Measurements from ENCODE around the gene PPP4R1.

The PPP4R1 gene

GRCh38 chr18:9604348-9604747 is 10.0 kb downstream of the PPP4R1 start:
- no peak for DNase-seq (ENCODE audit: low spot score)
- Histone ChIP-seq H2AK5ac (ENCODE audit: low read depth, low read length) (no peak overlapping the region), H3K27ac (replicated peaks; ENCODE audit: low read length) (no peak overlapping the region), H3K27me3 (ENCODE audit: control insufficient read depth in 3 of 3, insufficient read depth in 3 of 3, low read depth in 1 of 3, low read length in 3 of 3) (no peaks in the 10 kb centered on the region), H3K18ac (ENCODE audit: low read length) (no peak overlapping the region), H2BK5ac (ENCODE audit: low read length) (no peak overlapping the region), H4K8ac (ENCODE audit: low read depth, low read length) (no peak overlapping the region), H3K14ac (ENCODE audit: low read length) (no peak overlapping the region), H3K79me1 (ENCODE audit: low read depth, low read length) (no peaks in the 10 kb centered on the region), H3K9me3 (replicated peaks in 1 of 2; ENCODE audit: control insufficient read depth in 2 of 2, insufficient read depth in 1 of 2, low read depth in 1 of 2, low read length in 2 of 2) (peaks cover 4 to 40% of the 10 kb centered on the region in 2 donors), H3K4me2 (ENCODE audit: insufficient read depth, low read length, poor library complexity, severe bottlenecking) (no peak overlapping the region), H4K91ac (ENCODE audit: low read depth, low read length, poor library complexity) (no peak overlapping the region), H3K4me1 (ENCODE audit: control insufficient read depth in 2 of 2, insufficient read depth in 1 of 2, low read depth in 1 of 2, low read length in 2 of 2) (no peaks in the 10 kb centered on the region), H2BK12ac (ENCODE audit: low read length) (no peak overlapping the region), H3K36me3 (replicated peaks in 1 of 2; ENCODE audit: control insufficient read depth in 2 of 2, insufficient read depth in 2 of 2, low read length in 2 of 2) (peaks cover 0 to 60% of the 10 kb centered on the region in 2 donors), H3K23ac (ENCODE audit: low read depth, low read length, poor library complexity) (no peak overlapping the region), H2AFZ (ENCODE audit: low read length) (no peak overlapping the region), H2BK15ac (ENCODE audit: low read length) (no peak overlapping the region), H3K9ac (ENCODE audit: low read depth, low read length, poor library complexity) (no peak overlapping the region), H3K4ac (ENCODE audit: low read length) (no peak overlapping the region), H3K4me3 (ENCODE audit: low read length in 2 of 2) (no peak overlapping the region), H2BK120ac (ENCODE audit: low read depth, low read length) (no peak overlapping the region)
- WGBS, 2 donors (ENCODE audit: extremely low coverage in 2 of 2, insufficient read length in 2 of 2, insufficient replicate concordance in 1 of 2), result no CpG with 5 or more reads among the region's 2 CpGs

GRCh38 chr18:9599328-9599727 is 15.0 kb downstream of the PPP4R1 start:
- H2BK5ac ChIP-seq (ENCODE audit: low read length), result no peak overlapping the region
- no peak overlapping the region for H3K18ac ChIP-seq (ENCODE audit: low read length)
- H3K36me3 ChIP-seq (replicated peaks in 1 of 2; ENCODE audit: control insufficient read depth in 2 of 2, insufficient read depth in 2 of 2, low read length in 2 of 2), result peaks cover 1 to 54% of the 10 kb centered on the region in 2 donors
- no peak overlapping the region for H3K23ac ChIP-seq (ENCODE audit: low read depth, low read length, poor library complexity)
- no peak overlapping the region for H4K8ac ChIP-seq (ENCODE audit: low read depth, low read length)
- no peak overlapping the region for H3K14ac ChIP-seq (ENCODE audit: low read length)
- H2AK5ac ChIP-seq (ENCODE audit: low read depth, low read length), result no peak overlapping the region
- no peak overlapping the region for H2BK120ac ChIP-seq (ENCODE audit: low read depth, low read length)
- no peak overlapping the region for H2AFZ ChIP-seq (ENCODE audit: low read length)
- H3K4ac ChIP-seq (ENCODE audit: low read length), result no peak overlapping the region
- H3K9me3 ChIP-seq (replicated peaks in 1 of 2; ENCODE audit: control insufficient read depth in 2 of 2, insufficient read depth in 1 of 2, low read depth in 1 of 2, low read length in 2 of 2), result peaks cover 4 to 64% of the 10 kb centered on the region in 2 donors
- H3K4me3 ChIP-seq (ENCODE audit: low read length in 2 of 2), result no peak overlapping the region
- no peaks in the 10 kb centered on the region for H3K79me1 ChIP-seq (ENCODE audit: low read depth, low read length)
- H2BK15ac ChIP-seq (ENCODE audit: low read length), result no peak overlapping the region
- peaks cover 0 to 3% of the 10 kb centered on the region in 2 donors for H3K4me1 ChIP-seq (ENCODE audit: control insufficient read depth in 2 of 2, insufficient read depth in 1 of 2, low read depth in 1 of 2, low read length in 2 of 2)
- no peak for DNase-seq (ENCODE audit: low spot score)
- no peak overlapping the region for H3K27ac ChIP-seq (replicated peaks; ENCODE audit: low read length)
- no peak overlapping the region for H3K9ac ChIP-seq (ENCODE audit: low read depth, low read length, poor library complexity)
- H3K27me3 ChIP-seq (ENCODE audit: control insufficient read depth in 3 of 3, insufficient read depth in 3 of 3, low read depth in 1 of 3, low read length in 3 of 3), result no peaks in the 10 kb centered on the region
- H2BK12ac ChIP-seq (ENCODE audit: low read length), result no peak overlapping the region
- no peak overlapping the region for H3K4me2 ChIP-seq (ENCODE audit: insufficient read depth, low read length, poor library complexity, severe bottlenecking)
- H4K91ac ChIP-seq (ENCODE audit: low read depth, low read length, poor library complexity), result no peak overlapping the region

GRCh38 chr18:9597609-9598008 is 16.8 kb downstream of the PPP4R1 start:
- Histone ChIP-seq H4K8ac (ENCODE audit: low read depth, low read length) (no peak overlapping the region), H2BK5ac (ENCODE audit: low read length) (no peak overlapping the region), H2BK12ac (ENCODE audit: low read length) (no peak overlapping the region), H3K18ac (ENCODE audit: low read length) (no peak overlapping the region), H3K79me1 (ENCODE audit: low read depth, low read length) (no peaks in the 10 kb centered on the region), H3K4me1 (ENCODE audit: control insufficient read depth in 2 of 2, insufficient read depth in 1 of 2, low read depth in 1 of 2, low read length in 2 of 2) (peaks cover 0 to 3% of the 10 kb centered on the region in 2 donors), H2BK15ac (ENCODE audit: low read length) (no peak overlapping the region), H3K36me3 (replicated peaks in 1 of 2; ENCODE audit: control insufficient read depth in 2 of 2, insufficient read depth in 2 of 2, low read length in 2 of 2) (peaks cover 1 to 56% of the 10 kb centered on the region in 2 donors), H3K23ac (ENCODE audit: low read depth, low read length, poor library complexity) (no peak overlapping the region), H3K4me3 (ENCODE audit: low read length in 2 of 2) (no peak overlapping the region), H3K27me3 (ENCODE audit: control insufficient read depth in 3 of 3, insufficient read depth in 3 of 3, low read depth in 1 of 3, low read length in 3 of 3) (no peaks in the 10 kb centered on the region), H3K4me2 (ENCODE audit: insufficient read depth, low read length, poor library complexity, severe bottlenecking) (no peak overlapping the region), H2AFZ (ENCODE audit: low read length) (no peak overlapping the region), H3K9ac (ENCODE audit: low read depth, low read length, poor library complexity) (no peak overlapping the region), H3K27ac (replicated peaks; ENCODE audit: low read length) (no peak overlapping the region), H2BK120ac (ENCODE audit: low read depth, low read length) (no peak overlapping the region), H4K91ac (ENCODE audit: low read depth, low read length, poor library complexity) (no peak overlapping the region), H3K14ac (ENCODE audit: low read length) (no peak overlapping the region), H2AK5ac (ENCODE audit: low read depth, low read length) (no peak overlapping the region), H3K4ac (ENCODE audit: low read length) (no peak overlapping the region), H3K9me3 (replicated peaks in 1 of 2; ENCODE audit: control insufficient read depth in 2 of 2, insufficient read depth in 1 of 2, low read depth in 1 of 2, low read length in 2 of 2) (peaks cover 2 to 54% of the 10 kb centered on the region in 2 donors)
- no peak for DNase-seq (ENCODE audit: low spot score)
- no CpG with 5 or more reads among the region's 3 CpGs for WGBS, 2 donors (ENCODE audit: extremely low coverage in 2 of 2, insufficient read length in 2 of 2, insufficient replicate concordance in 1 of 2)

DNA sequence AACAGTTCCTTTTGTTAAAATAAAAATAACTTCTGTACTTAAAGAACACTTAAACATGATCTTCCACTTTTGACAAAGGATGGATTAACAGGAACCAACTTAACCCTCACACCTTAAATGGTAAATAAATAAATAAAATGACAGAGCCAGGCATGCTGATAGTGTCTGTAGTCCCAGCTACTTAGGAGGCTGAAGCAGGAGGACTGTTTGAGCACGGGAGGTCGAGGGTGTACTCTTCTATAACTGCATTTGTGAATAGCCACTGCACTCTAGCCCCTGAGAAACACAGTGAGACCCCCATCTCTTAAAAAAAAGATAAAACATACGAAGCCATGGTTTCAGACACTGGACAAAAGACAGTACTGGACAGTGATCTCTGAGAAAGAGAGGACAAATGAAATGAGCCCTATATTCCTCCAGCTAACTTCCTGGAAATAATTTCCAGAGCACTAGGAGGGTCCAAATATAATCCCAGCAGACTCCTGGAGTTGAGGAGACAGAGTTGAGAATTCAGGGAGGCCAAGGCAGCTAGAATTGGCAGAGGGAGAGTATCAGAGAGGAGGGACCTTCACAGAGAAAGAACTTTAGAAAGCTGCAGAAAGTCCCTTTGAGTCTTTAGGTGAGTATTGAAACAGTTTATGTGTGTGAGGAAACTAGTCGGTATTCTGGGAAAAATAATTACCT is 17.4 kb downstream of the PPP4R1 start:
- Histone ChIP-seq H3K14ac (ENCODE audit: low read length) (no peak overlapping the region), H3K4me3 (ENCODE audit: low read length in 2 of 2) (no peak overlapping the region), H3K4me2 (ENCODE audit: insufficient read depth, low read length, poor library complexity, severe bottlenecking) (no peak overlapping the region), H2AFZ (ENCODE audit: low read length) (no peak overlapping the region), H2BK120ac (ENCODE audit: low read depth, low read length) (no peak overlapping the region), H3K9ac (ENCODE audit: low read depth, low read length, poor library complexity) (no peak overlapping the region), H4K8ac (ENCODE audit: low read depth, low read length) (no peak overlapping the region), H3K9me3 (replicated peaks in 1 of 2; ENCODE audit: control insufficient read depth in 2 of 2, insufficient read depth in 1 of 2, low read depth in 1 of 2, low read length in 2 of 2) (peaks cover 2 to 53% of the 10 kb centered on the region in 2 donors), H3K4me1 (ENCODE audit: control insufficient read depth in 2 of 2, insufficient read depth in 1 of 2, low read depth in 1 of 2, low read length in 2 of 2) (peaks cover 0 to 3% of the 10 kb centered on the region in 2 donors), H2BK15ac (ENCODE audit: low read length) (no peak overlapping the region), H2AK5ac (ENCODE audit: low read depth, low read length) (no peak overlapping the region), H4K91ac (ENCODE audit: low read depth, low read length, poor library complexity) (no peak overlapping the region), H3K23ac (ENCODE audit: low read depth, low read length, poor library complexity) (no peak overlapping the region), H3K79me1 (ENCODE audit: low read depth, low read length) (no peaks in the 10 kb centered on the region), H3K18ac (ENCODE audit: low read length) (no peak overlapping the region), H2BK5ac (ENCODE audit: low read length) (no peak overlapping the region), H3K4ac (ENCODE audit: low read length) (no peak overlapping the region), H3K36me3 (replicated peaks in 1 of 2; ENCODE audit: control insufficient read depth in 2 of 2, insufficient read depth in 2 of 2, low read length in 2 of 2) (peaks cover 1 to 63% of the 10 kb centered on the region in 2 donors), H2BK12ac (ENCODE audit: low read length) (no peak overlapping the region), H3K27me3 (ENCODE audit: control insufficient read depth in 3 of 3, insufficient read depth in 3 of 3, low read depth in 1 of 3, low read length in 3 of 3) (no peaks in the 10 kb centered on the region), H3K27ac (replicated peaks; ENCODE audit: low read length) (no peak overlapping the region)
- no peak for DNase-seq (ENCODE audit: low spot score)
- no CpG with 5 or more reads among the region's 4 CpGs for WGBS, 2 donors (ENCODE audit: extremely low coverage in 2 of 2, insufficient read length in 2 of 2, insufficient replicate concordance in 1 of 2)

Measured in neuronal stem cell (in vitro differentiated cells).